Natural killer cell (primary cell): ENCODE data around the gene STXBP1. TPM values are rescaled to one million over a fixed set of nuclear protein-coding genes. Genes with fewer than 3 reads are reported as not detected.

Source experiments
- ATAC-seq, 3 donors: fragments of 150-1000 bp in 2 of 3; fragments of 200-7000 bp in 1 of 3; cut with Tn5 transposase; 1 replicate in 1 of 3; 2 replicates in 2 of 3; pipeline ENCODE4 v1.10.0; 2021; ENCODE audit warnings: mild to moderate bottlenecking in 2 of 3, moderate library complexity in 2 of 3
- DNase-seq, 2 donors: peaks; one replicate each; pipeline versions ENCODE4 v3.0.0 to v3.0.0-alpha.2; 2013 to 2021; ENCODE audit warnings: mixed read lengths in 1 of 2
- H3K27ac ChIP-seq: one replicate; pipeline ENCODE4 v1.5.1; 2013; ENCODE audit warnings: mild to moderate bottlenecking, low read length
- H3K27me3 ChIP-seq: one replicate; pipeline ENCODE4 v1.6.1; 2013; ENCODE audit warnings: low read length; ENCODE audit not compliant: control insufficient read depth, insufficient read depth
- H3K36me3 ChIP-seq: one replicate; pipeline ENCODE4 v1.6.1; 2013; ENCODE audit warnings: low read length; ENCODE audit not compliant: control insufficient read depth, insufficient read depth
- H3K4me1 ChIP-seq: one replicate; pipeline ENCODE4 v1.6.1; 2013; ENCODE audit warnings: low read length; ENCODE audit not compliant: control insufficient read depth, insufficient read depth
- H3K4me3 ChIP-seq: one replicate; pipeline ENCODE4 v1.5.1; 2013; ENCODE audit warnings: low read length
- H3K9me3 ChIP-seq: one replicate; pipeline ENCODE4 v1.6.1; 2013; ENCODE audit warnings: low read length; ENCODE audit not compliant: control insufficient read depth, insufficient read depth
- H3K27ac Mint-ChIP-seq, 2 donors: one replicate each; pipeline ENCODE4 v1.8.0; 2022; ENCODE audit warnings: mild to moderate bottlenecking in 2 of 2, mixed read lengths in 2 of 2, moderate library complexity in 1 of 2
- H3K27me3 Mint-ChIP-seq, 2 donors: one replicate each; pipeline ENCODE4 v1.8.0; 2022; ENCODE audit warnings: low read depth in 2 of 2, mixed read lengths in 2 of 2
- H3K36me3 Mint-ChIP-seq: one replicate; pipeline ENCODE4 v1.8.0; 2022; ENCODE audit warnings: mixed read lengths
- H3K4me1 Mint-ChIP-seq, 2 donors: one replicate each; pipeline ENCODE4 v1.8.0; 2022; ENCODE audit warnings: mixed read lengths in 2 of 2
- H3K4me3 Mint-ChIP-seq: one replicate; pipeline ENCODE4 v1.8.0; 2022; ENCODE audit warnings: mild to moderate bottlenecking, moderate library complexity, mixed read lengths
- H3K9me3 Mint-ChIP-seq, 2 donors: one replicate each; pipeline ENCODE4 v1.8.0; 2022; ENCODE audit warnings: mixed read lengths in 2 of 2
- CTCF ChIP-seq: fragments of 200-600 bp; IDR thresholded peaks from one replicate; pipeline ENCODE4 v1.8.0; 2022; ENCODE audit warnings: antibody characterized with exemption
- WGBS: methylation state at CpG from one replicate; pipeline ENCODE4 v1.1.7; 2013; ENCODE audit warnings: missing lambda C conversion rate; ENCODE audit not compliant: insufficient coverage; 5-methylcytosine and 5-hydroxymethylcytosine counted together
- intact Hi-C: fragments of 100-400 bp; cut with micrococcal nuclease; formaldehyde crosslinking; loops from one replicate; pipeline ENCODE4 v1.14.2; 2022
- total RNA-seq, 4 donors: library from RNA; stranded (reverse); fragments of 120-200 nt in 1 of 4; gene quantifications; one replicate each; pipeline versions ENCODE4 v1.2.3 to v1.2.4, GENCODE V29; 2013 to 2022

STXBP1 gene
- total RNA-seq, 3 donors from 2014 or later (not counting 1 experiment from before 2014, with no cell fraction given) = 0.97 to 1.8 (median 1.6) TPM

GRCh38 chr9:127692071-127692470, 80.0 kb downstream of the STXBP1 start:
- no peak overlapping the region for H3K4me3 ChIP-seq

GRCh38 chr9:127693143-127693542, 81.1 kb downstream of the STXBP1 start:
- H3K4me1 ChIP-seq = no peaks in the 10 kb centered on the region
- intact Hi-C loops = no loop called here
- Mint-ChIP-seq H3K27ac (no peak overlapping the region), H3K9me3 (no peaks in the 10 kb centered on the region), H3K4me3 (no peak overlapping the region), H3K27me3 (no peaks in the 10 kb centered on the region), H3K4me1 (no peaks in the 10 kb centered on the region), H3K36me3 (no peaks in the 10 kb centered on the region)
- H3K27me3 ChIP-seq = no peaks in the 10 kb centered on the region
- no peak overlapping the region for H3K27ac ChIP-seq
- H3K9me3 ChIP-seq = no peaks in the 10 kb centered on the region
- 95% methylated on average over 10 of the region's 10 CpGs for WGBS
- ATAC-seq (no peak), DNase-seq (no peak)
- H3K4me3 ChIP-seq = no peak overlapping the region
- no peaks in the 10 kb centered on the region for H3K36me3 ChIP-seq
- TF ChIP-seq CTCF = no peak

More at GRCh38 chr9:127692071-127692470, 80.0 kb downstream of the STXBP1 start:
- H3K36me3 Mint-ChIP-seq = no peaks in the 10 kb centered on the region
- no peaks in the 10 kb centered on the region for H3K27me3 Mint-ChIP-seq
- H3K9me3 Mint-ChIP-seq = no peaks in the 10 kb centered on the region
- no peak for ATAC-seq
- WGBS = 91% methylated on average over 19 of the region's 20 CpGs
- Histone ChIP-seq H3K27me3 (no peaks in the 10 kb centered on the region), H3K36me3 (no peaks in the 10 kb centered on the region), H3K4me1 (no peaks in the 10 kb centered on the region), H3K27ac (no peak overlapping the region), H3K9me3 (no peaks in the 10 kb centered on the region)
- no peak overlapping the region for H3K27ac Mint-ChIP-seq
- DNase-seq = no peak
- no peak overlapping the region for H3K4me3 Mint-ChIP-seq
- no peak for TF ChIP-seq CTCF
- intact Hi-C loops = no loop called here
- H3K4me1 Mint-ChIP-seq = no peaks in the 10 kb centered on the region

GRCh38 chr9:127693697-127694096, 81.6 kb downstream of the STXBP1 start:
- no peak overlapping the region for H3K27ac ChIP-seq
- H3K4me3 ChIP-seq = no peak overlapping the region
- 91% methylated on average over 4 of the region's 4 CpGs for WGBS
- Mint-ChIP-seq H3K27ac (no peak overlapping the region), H3K27me3 (no peaks in the 10 kb centered on the region), H3K4me3 (no peak overlapping the region), H3K4me1 (no peaks in the 10 kb centered on the region), H3K9me3 (no peaks in the 10 kb centered on the region), H3K36me3 (no peaks in the 10 kb centered on the region)
- no peaks in the 10 kb centered on the region for H3K27me3 ChIP-seq
- intact Hi-C loops = no loop called here
- H3K36me3 ChIP-seq = no peaks in the 10 kb centered on the region
- no peaks in the 10 kb centered on the region for H3K9me3 ChIP-seq
- DNase-seq (no peak), ATAC-seq (no peak)
- TF ChIP-seq CTCF = no peak
- peaks cover under 1% of the 10 kb centered on the region for H3K4me1 ChIP-seq
